GM12878 (cell line): ENCODE results near the gene PDZRN4. TPM values are rescaled to one million over a fixed set of nuclear protein-coding genes. Genes with fewer than 3 reads are reported as not detected.

Experiments
- ATAC-seq: fragments of 200-7000 bp; cut with Tn5 transposase; 3 replicates; pipeline ENCODE4 v1.9.1; 2020; ENCODE audit warnings: mild to moderate bottlenecking, moderate library complexity
- BruUV-seq: library from RNA; stranded (reverse); fragments of 400-500 nt; replicated peaks from 2 replicates; lab custom pipeline; 2021; lab: Mats Ljungman, UMichigan
- CTCF ChIA-PET: fragments of 300-600 bp; sonication (Branson Sonifier 250); formaldehyde crosslinking; extraction: SDS; loops from one replicate; lab custom pipeline; 2021; ENCODE audit warnings: inconsistent platforms; lab: Yijun Ruan, JAX
- POLR2A ChIA-PET: fragments of 350-600 bp; formaldehyde crosslinking; extraction: SDS; loops from one replicate; lab custom pipeline; 2021; ENCODE audit warnings: inconsistent platforms; lab: Charles Lee
- RAD21 ChIA-PET: fragments of 300-600 bp; sonication (Branson Sonifier 250); formaldehyde crosslinking; loops from one replicate; lab custom pipeline; 2023; ENCODE audit warnings: antibody characterized with exemption; ENCODE audit not compliant: unreplicated experiment; lab: Charles Lee
- SMC1A ChIA-PET: fragments of 300-600 bp; sonication (Branson Sonifier 250); formaldehyde crosslinking; loops from one replicate; lab custom pipeline; 2023; ENCODE audit not compliant: unreplicated experiment, uncharacterized antibody; lab: Charles Lee
- DNase-seq: peaks from one replicate; pipeline ENCODE4 v3.0.0-alpha.2; 2011; ENCODE audit warnings: low read depth, low spot score
- FAIRE-seq: peaks from 3 replicates; lab custom pipeline; 2011; peaks lifted over from hg19 to GRCh38; lab: Jason Lieb, UNC
- H2AFZ ChIP-seq: 2 replicates; pipeline ENCODE4 v1.6.0; 2011; ENCODE audit warnings: low read depth, low read length, control low read depth; ENCODE audit not compliant: control insufficient read depth
- H3K27ac ChIP-seq: 2 replicates; pipeline ENCODE4 v1.5.1; 2011; ENCODE audit warnings: control low read depth; ENCODE audit not compliant: control insufficient read depth, insufficient read depth
- H3K27me3 ChIP-seq, 2 experiments: replicated peaks in 1 of 2; 2 replicates each; pipeline versions ENCODE4 v1.6.0 to v1.6.1; 2011; ENCODE audit warnings: low read length in 1 of 2; ENCODE audit not compliant: control insufficient read depth in 2 of 2, insufficient read depth in 2 of 2
- H3K36me3 ChIP-seq, 2 experiments: 2 replicates each; pipeline ENCODE4 v1.5.1; 2011; ENCODE audit warnings: low read length in 1 of 2; ENCODE audit not compliant: control insufficient read depth in 2 of 2, insufficient read depth in 2 of 2
- H3K4me1 ChIP-seq: 2 replicates; pipeline ENCODE4 v1.6.1; 2011; ENCODE audit warnings: mild to moderate bottlenecking, low read length, moderate library complexity, mixed read lengths; ENCODE audit not compliant: control insufficient read depth, insufficient read depth
- H3K4me2 ChIP-seq: 2 replicates; pipeline ENCODE4 v1.6.0; 2011; ENCODE audit warnings: control low read depth; ENCODE audit not compliant: control insufficient read depth, insufficient read depth
- H3K4me3 ChIP-seq: fragments of 200-600 bp; sonication (generic); 2 replicates; pipeline ENCODE4 v1.5.1; 2016
- H3K79me2 ChIP-seq: 2 replicates; pipeline ENCODE4 v1.6.0; 2011; ENCODE audit warnings: low read length; ENCODE audit not compliant: control insufficient read depth, insufficient read depth
- H3K9ac ChIP-seq: 2 replicates; pipeline ENCODE4 v1.8.0; 2011; ENCODE audit warnings: low read length, control low read depth, mixed read lengths; ENCODE audit not compliant: control insufficient read depth, insufficient read depth
- H3K9me3 ChIP-seq: replicated peaks from 3 replicates; pipeline ENCODE4 v1.5.1; 2011; ENCODE audit warnings: mild to moderate bottlenecking, low read length; ENCODE audit not compliant: control insufficient read depth, insufficient read depth
- H4K20me1 ChIP-seq: 2 replicates; pipeline ENCODE4 v1.6.0; 2011; ENCODE audit not compliant: control insufficient read depth, insufficient read depth
- ATF3 ChIP-seq: IDR thresholded peaks from 2 replicates; pipeline ENCODE4 v1.6.1; 2011; ENCODE audit warnings: low read depth, mild to moderate bottlenecking, low read length, moderate library complexity, borderline replicate concordance; ENCODE audit errors: extremely low read depth
- CEBPZ ChIP-seq: fragments of 150-350 bp; IDR thresholded peaks from 2 replicates; pipeline ENCODE4 v1.6.1; 2016; ENCODE audit warnings: low read depth, low read length
- E2F4 ChIP-seq: IDR thresholded peaks from 2 replicates; pipeline ENCODE4 v1.6.1; 2012; ENCODE audit warnings: low read depth, low read length, improper control_type of control experiment
- E4F1 ChIP-seq: fragments of 450-650 bp; IDR thresholded peaks from 2 replicates; pipeline ENCODE4 v1.6.1; 2018; ENCODE audit warnings: borderline replicate concordance, mild to moderate bottlenecking; ENCODE audit not compliant: partially characterized antibody
- JUND ChIP-seq: IDR thresholded peaks from 2 replicates; pipeline ENCODE4 v1.6.1; 2012; ENCODE audit warnings: low read depth, mild to moderate bottlenecking, low read length, improper control_type of control experiment, moderate library complexity
- NR2F1 ChIP-seq: fragments of 450-650 bp; conservative IDR thresholded peaks from 2 replicates; pipeline ENCODE4 v1.6.1; 2017; ENCODE audit warnings: mild to moderate bottlenecking
- PML ChIP-seq: IDR thresholded peaks from 2 replicates; pipeline ENCODE4 v1.6.1; 2012; ENCODE audit warnings: low read length, inconsistent platforms
- ZNF24 ChIP-seq: fragments of 450-650 bp; IDR thresholded peaks from 2 replicates; pipeline ENCODE4 v1.6.1; 2017; ENCODE audit warnings: antibody characterized with exemption, mild to moderate bottlenecking
- ZNF687 ChIP-seq: fragments of 450-650 bp; IDR thresholded peaks from 2 replicates; pipeline ENCODE4 v1.6.1; 2017; ENCODE audit warnings: mild to moderate bottlenecking, moderate library complexity
- WGBS: methylation state at CpG from one replicate; pipeline ENCODE4 v1.1.6; 2016; ENCODE audit warnings: low lambda C conversion rate; ENCODE audit not compliant: insufficient replicate concordance, insufficient coverage; ENCODE audit errors: missing lambda C conversion rate; 5-methylcytosine and 5-hydroxymethylcytosine counted together
- in situ Hi-C: fragments of 300-500 bp; cut with MboI; formaldehyde crosslinking; loops from 9 replicates; pipeline ENCODE4 v1.14.3; 2018; ENCODE audit warnings: mixed read lengths
- intact Hi-C: fragments of 100-400 bp; cut with micrococcal nuclease; formaldehyde crosslinking; loops from one replicate; pipeline ENCODE4 v1.14.2; 2022; ENCODE audit not compliant: unreplicated experiment
- polyA plus RNA-seq, 11 experiments: library from polyadenylated mRNA; depleted of rRNA in 4 of 11; unstranded in 6 of 11; stranded (reverse) in 5 of 11; fragments of >200 nt; fragmentation: Nextera tagmentation in 4 of 11; fragmentation: Illumina TruSeq in 1 of 11; extraction: Ambion mirVana in 4 of 11; extraction: Trizol in 1 of 11; gene quantifications; 1 replicate in 1 of 11; 2 replicates in 10 of 11; pipeline versions ENCODE4 v1.2.1 to v1.2.3, GENCODE V29; 2011 to 2016; ENCODE audit warnings: inconsistent platforms in 2 of 11, missing spikeins in 2 of 11, low read depth in 1 of 11
- total RNA-seq, 4 experiments: library from RNA; depleted of rRNA in 3 of 4; stranded (reverse); fragments of >200 nt in 3 of 4; fragmentation: Illumina TruSeq in 1 of 4; extraction: Trizol in 1 of 4; gene quantifications; 2 replicates each; pipeline versions ENCODE4 v1.2.1 to v1.2.3, GENCODE V29; 2013 to 2021

Gene PDZRN4
- total and polyA plus RNA-seq, 10 of the 15 experiments (the other 5 are each of a cell fraction or from before 2014, with no cell fraction given): 0.03 TPM; not detected in 9

GRCh38 chr12:41496009-41496408, 307.9 kb downstream of the PDZRN4 start (continued):
- no peak for TF ChIP-seq JUND
- no peak for TF ChIP-seq ZNF687
- no peak for TF ChIP-seq ATF3
- no peak for TF ChIP-seq ZNF24
- TF ChIP-seq NR2F1: no peak
- TF ChIP-seq PML: no peak

GRCh38 chr12:41497409-41497808, 309.3 kb downstream of the PDZRN4 start:
- Histone ChIP-seq H3K79me2 (no peaks in the 10 kb centered on the region), H3K4me3 (no peak overlapping the region), H3K36me3 (no peaks in the 10 kb centered on the region), H3K9me3 (no peaks in the 10 kb centered on the region), H3K27me3 (no peaks in the 10 kb centered on the region), H3K4me2 (no peak overlapping the region), H2AFZ (no peak overlapping the region), H3K9ac (no peak overlapping the region), H4K20me1 (no peaks in the 10 kb centered on the region), H3K4me1 (no peaks in the 10 kb centered on the region), H3K27ac (no peak overlapping the region)
- in situ Hi-C loops: no loop called here
- no peak for ATAC-seq
- ChIA-PET SMC1A (no interaction called here), RAD21 (no interaction called here), CTCF (interaction anchor here (1.6 kb wide), 1 partner anchor 12 kb away, joined by 5 read pairs; no protein-coding TSS in a partner anchor), POLR2A (no interaction called here)
- FAIRE-seq: no peak
- no peak for DNase-seq
- intact Hi-C loops: no loop called here
- BruUV-seq: no TSS peak
- 9% methylated on average over 2 of the region's 2 CpGs for WGBS
- TF ChIP-seq E2F4 (no peak), E4F1 (no peak), CEBPZ (no peak)
